NCI-H1105 (cell line): ENCODE results near the gene NTRK1.
A peak's percentile ranks its signal among the peaks of the same experiment; 100 is the strongest.

Source experiments
- DNase-seq: peaks from one replicate; lab custom pipeline; 2025; lab: John Stamatoyannopoulos, UW

NTRK1 gene

DNA sequence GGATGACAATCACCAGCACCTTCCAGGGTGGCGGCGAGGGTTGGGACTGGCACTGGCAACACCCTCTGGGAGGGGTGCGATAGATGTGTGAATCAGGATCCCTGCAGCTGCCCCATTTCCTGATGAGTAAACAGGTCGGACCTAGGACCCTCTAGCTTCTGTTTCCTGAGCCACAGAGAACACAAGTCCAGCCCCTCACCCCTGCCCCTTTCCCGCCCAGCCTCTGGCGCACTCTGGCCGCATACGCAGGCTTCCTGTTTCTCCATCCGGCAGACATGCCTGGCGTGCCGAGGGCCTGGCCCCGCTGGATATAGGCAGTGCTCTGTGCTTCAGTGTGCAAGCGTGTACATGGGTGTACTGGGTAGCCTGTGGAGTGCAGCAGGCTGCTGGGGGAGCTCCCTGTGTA lies 37.5 kb downstream of the NTRK1 start:
- DNase-seq: no peak

DNA sequence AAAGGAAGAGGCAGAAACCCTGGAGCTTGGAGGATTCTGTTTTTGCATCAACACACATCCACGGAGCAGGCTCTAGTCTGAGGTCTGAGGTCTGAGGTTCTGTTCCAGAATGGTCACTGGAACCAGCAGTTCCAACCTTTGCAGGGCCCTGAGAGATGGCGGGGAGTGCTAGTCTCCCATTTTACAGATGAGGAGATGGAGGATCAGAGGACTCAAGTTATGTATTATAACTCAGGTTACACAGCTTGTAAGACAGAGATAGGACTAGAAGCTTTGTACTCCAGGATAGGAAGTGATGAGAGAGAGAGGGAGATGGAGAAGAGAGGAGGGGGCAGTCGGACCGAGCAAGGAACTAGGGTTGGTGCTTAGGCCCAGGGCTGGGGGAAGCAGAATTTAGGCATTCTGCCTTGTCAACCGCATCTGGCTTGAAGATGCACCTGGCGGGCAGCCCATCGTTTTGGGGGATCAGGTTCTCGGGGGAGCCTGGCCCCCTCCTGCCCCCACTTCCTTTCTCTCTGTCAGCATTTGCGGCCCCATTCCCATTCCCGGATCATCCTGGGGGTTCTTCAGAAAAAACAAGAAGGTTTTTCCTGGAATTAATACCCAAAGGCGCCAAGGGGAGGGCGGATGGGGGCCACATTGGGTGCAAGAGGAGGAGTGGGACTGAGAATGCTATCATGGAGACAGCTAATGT lies 38.5 kb downstream of the NTRK1 start:
- DNase-seq: no peak

DNA sequence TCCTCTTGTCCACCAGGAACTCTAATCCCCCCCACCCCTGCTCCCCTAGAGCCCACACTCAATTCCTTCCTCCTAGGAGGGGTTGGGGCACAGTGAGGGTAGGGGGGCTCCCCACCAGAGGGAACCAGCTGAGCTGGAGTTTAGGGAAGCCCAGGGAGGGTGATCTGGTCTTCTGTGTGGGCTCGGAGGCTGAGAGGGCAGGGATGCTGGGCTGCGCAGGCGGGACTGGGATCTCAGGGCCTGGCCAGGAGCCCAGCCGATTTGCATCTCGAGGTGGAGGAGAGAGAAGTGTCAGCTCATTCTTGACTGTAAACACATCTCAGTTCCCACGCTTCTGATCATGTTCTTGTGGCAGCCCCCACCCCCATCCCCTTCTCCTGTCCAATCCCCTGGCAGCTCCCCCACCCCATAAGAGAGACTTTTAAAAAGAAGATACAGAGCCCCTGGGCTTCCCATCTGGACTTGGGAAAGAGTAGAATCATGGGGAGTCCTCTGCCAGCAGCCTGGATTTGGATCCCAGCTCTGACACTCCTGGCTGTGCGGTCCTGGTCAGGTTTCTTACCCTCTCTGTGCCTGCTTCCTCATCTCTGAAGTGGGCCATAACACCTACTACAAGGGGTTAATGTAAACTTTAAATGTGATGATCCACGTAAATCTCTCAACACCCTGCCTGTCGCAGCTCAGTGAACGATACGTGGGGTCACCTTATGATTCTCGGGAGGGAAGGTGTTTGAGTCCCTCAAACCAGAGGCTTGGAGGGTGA lies 39.5 kb downstream of the NTRK1 start:
- no peak for DNase-seq

DNA sequence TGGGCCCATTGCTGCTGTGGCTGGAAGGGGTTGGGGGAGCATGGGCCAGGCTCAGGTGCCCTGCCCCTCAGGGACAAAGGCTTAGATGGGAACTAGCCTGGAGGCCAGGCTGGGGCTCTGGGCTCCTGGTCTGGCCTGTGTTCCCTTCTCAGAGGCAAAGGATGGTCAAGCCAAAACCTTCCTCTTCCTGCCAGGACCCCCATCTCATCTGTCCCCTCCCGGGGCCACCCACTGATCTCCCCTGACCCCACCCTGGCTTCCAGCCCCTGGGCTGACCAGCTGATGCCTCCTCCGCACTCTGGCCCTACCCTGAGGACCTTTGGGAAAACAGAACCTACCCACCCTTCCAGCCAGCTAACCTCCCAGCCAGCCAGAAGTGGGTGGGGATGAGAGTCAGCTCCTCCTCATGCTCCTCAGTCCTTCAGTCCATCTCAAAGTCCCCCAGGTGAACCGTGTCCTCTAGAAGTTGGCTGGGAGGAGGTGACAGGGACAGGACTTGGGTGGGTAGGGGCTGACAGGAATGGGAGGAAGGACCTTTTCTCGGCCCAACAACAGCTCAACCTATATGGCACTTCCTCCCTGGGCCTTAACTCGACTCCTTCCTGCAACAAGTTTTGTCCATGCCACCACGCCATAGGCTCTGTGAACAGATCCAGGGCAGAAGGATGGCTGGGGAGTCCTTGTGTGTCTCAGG lies 40.4 kb downstream of the NTRK1 start:
- DNase-seq: no peak

DNA sequence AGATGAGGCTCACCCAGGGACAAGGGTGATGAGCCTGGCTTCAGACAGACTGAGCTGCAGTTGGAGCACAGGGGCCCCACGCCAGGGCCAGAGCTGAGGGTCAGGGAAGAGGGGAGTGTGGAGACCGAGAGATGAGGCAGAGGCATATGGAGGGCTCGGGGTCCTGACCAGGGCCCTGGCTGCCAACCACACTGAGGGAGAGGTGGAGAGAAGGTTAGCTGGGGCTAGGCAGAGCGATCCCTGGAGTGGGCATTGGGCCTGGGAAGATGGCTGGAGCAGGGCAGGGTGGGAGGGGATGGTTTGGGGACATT lies 40.9 kb downstream of the NTRK1 start:
- DNase-seq: no peak

DNA sequence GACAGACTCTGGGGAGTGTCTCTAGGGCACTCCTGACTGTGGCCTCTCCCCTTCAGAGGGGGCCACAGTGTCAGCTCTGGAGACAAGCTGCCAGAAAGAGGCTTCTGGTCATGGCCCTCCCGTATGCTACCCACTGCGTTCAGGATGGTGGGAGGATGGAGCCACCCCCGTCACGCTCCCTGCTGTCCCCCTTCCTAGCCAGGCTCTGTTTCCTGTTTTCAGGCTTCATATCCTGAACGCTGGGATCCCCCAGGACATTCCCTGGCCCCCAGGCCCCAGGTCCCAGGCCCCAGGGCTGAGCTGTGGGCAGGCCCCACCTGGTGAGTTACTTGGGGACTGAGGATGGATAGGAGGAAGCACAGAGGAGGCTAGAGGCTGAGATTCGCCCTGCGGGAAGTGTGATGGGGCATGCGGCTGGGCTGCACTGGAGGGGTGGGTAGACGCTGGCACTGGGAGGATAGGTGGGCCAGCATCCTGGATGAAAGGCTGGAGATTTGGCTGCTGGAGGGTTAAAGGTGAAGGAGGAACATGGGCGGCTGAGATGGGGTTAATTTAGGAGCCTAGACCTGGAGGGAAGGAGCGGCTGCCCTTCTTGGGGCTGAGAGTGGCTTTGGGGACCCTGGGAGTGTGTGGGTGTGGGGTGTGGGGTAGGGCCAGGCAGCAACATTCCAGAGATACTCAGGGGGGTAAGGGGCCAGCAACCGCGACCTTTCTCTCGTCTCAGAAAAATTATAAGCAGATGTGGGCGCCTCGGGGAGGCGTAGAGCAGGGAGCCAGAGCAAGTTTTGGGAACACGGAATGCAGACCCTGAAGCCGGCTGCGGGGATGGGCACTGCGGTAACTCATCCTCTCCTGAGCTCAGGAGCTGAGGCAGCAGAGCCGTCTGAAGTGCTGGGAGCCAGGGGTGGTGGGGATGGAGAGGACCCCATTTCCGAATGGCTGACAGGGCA lies 41.6 kb downstream of the NTRK1 start:
- DNase-seq: no peak

DNA sequence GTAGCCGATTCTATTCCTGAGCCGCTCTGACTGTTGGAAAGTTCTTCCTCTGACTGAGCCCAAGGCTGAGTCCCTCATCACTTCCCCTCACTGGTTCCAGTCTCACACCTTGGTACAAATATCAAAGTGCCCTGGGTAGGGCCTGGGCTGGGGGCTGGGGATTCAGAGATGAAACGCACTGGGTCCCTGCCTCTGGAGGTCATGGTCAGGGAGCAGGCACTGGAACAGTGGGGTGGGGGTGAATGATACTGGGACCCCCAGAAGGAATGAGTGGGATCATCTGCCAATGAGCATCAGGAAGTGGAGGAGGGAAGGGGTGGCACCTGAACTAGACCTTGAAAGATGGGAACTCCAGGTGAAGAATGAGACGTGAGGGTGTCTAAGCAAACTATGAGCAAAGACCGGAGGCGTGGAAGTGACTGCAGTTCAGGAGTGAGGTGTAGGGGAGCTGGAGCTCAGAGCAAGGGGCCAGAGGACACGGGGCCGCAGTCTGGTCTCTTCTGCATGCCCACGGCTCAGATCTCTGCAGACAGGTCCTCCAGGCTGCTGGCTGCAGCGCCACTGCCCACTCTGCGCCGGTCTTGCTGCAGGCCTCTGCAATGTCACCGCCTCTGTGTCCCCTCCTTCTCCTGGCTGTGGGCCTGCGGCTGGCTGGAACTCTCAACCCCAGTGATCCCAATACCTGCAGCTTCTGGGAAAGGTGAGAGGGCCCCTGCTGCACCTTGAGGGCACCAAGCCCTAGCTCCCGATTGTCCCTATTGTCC lies 42.8 kb downstream of the NTRK1 start:
- no peak for DNase-seq

DNA sequence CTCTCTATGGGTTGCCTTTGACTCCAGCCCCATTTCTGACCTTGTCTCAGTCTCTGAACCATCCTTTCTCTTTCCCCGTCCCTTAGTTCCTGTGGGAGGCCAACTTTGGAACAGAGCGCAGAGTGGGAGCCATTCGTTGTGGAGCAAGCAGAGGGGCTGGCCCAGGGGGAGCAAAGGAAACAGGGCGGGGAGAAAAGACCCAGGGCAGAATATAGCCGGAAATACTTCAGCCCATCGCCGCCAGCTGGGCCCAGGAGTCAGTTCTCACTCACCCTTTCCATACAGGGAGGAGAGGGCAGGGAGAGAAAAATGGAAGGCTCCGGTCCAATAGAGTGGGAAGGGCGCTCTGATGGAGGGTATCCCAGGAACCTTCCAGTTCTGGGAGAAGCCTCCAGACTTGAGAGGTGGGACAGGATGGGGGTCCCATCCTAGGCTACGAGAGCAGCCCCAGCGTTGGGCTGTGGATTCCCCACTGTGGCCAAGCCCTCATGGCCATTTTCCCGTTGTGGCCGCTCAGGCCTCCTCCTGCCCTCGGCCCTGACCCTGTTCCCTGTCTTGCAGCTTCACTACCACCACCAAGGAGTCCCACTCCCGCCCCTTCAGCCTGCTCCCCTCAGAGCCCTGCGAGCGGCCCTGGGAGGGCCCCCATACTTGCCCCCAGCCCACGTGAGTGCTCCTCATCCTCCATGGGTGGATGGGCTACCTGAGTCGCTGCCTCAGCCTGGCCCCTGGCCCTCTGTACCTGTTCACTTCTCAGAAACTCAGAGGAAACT lies 43.7 kb downstream of the NTRK1 start:
- no peak for DNase-seq

DNA sequence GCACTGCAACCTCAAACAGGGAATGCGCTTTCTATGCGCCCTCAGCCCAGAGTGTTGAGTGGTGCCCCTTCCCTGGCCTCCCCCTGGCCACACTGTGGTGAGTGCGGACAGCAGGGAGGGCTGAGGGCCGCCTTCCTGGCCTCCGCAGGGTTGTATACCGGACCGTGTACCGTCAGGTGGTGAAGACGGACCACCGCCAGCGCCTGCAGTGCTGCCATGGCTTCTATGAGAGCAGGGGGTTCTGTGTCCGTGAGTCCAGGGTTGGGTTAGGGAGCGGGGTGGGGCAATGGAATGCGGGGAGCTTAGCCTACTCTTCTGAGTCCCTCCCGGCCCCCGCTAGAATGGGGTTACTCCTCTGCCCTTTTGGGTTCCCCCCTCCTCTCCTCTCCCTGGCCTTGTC lies 44.5 kb downstream of the NTRK1 start:
- no peak for DNase-seq

DNA sequence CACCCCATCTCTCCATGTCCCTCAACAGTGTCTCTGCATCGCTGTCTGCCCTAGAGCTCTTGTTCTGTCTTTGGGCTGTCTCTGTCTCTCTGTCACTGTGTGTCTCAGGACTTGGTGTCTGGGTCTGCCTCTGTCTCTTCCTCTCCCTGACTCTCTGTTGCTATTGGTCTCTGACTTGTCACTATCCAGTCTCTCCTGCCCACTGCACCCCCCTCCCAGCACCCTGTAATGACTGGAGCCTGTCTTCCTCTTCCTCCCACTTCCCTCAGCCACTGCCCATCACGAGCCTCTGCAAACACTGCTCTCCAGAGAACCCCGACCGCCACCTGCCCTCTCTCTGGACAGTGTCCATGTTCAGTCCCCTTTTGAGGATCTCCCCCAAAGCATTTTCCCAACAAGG lies 45.0 kb downstream of the NTRK1 start:
- DNase-seq: no peak

DNA sequence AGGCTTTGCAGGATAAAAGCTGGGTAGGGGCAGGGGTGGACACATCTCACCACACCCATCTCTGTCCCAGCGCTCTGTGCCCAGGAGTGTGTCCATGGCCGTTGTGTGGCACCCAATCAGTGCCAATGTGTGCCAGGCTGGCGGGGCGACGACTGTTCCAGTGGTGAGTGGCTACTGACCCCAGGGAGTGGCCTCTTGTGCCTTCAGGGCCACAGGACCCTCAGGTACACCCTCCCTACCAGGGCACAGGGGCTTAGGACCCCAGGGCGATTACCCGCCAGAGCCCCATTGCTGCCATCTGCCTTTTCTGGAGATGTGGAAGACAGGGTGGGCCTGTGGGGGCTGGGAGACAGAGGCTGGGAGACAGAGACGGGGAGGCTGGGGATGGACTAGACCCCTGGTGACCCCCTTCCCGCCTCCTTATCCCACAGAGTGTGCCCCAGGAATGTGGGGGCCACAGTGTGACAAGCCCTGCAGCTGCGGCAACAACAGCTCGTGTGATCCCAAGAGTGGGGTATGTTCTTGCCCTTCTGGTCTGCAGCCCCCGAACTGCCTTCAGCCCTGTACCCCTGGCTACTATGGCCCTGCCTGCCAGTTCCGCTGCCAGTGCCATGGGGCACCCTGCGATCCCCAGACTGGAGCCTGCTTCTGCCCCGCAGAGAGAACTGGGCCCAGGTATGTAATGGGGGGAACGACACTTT lies 45.7 kb downstream of the NTRK1 start:
- no peak for DNase-seq

DNA sequence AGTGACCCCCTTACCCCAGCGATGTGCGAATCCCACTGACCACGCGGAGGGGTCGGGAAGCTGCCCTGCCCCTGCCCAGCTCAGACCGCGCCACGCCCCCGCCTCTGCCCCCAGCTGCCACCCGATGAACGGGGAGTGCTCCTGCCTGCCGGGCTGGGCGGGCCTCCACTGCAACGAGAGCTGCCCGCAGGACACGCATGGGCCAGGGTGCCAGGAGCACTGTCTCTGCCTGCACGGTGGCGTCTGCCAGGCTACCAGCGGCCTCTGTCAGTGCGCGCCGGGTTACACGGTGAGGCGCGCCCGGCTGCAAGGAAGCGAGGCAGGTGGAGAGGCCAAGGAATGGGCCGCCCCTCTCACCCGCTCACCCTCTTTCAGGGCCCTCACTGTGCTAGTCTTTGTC lies 47.9 kb downstream of the NTRK1 start:
- DNase-seq: no peak

DNA sequence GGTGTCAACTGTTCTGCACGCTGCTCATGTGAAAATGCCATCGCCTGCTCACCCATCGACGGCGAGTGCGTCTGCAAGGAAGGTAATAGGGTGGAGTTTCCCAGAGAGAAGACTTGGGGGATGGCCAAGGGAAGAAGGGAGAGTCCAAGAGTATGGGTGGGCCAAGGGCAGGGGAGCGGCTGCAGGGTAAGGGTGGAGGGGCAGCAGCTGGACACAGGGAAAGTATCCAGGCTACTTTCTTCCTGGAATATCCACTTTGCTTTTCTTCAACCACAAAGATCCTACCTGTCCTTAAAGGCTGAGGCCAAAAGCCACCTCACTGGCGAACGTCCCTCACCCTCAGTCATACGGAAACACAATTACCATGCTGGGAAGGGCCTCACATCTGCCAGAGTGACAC lies 48.3 kb downstream of the NTRK1 start:
- no peak for DNase-seq

DNA sequence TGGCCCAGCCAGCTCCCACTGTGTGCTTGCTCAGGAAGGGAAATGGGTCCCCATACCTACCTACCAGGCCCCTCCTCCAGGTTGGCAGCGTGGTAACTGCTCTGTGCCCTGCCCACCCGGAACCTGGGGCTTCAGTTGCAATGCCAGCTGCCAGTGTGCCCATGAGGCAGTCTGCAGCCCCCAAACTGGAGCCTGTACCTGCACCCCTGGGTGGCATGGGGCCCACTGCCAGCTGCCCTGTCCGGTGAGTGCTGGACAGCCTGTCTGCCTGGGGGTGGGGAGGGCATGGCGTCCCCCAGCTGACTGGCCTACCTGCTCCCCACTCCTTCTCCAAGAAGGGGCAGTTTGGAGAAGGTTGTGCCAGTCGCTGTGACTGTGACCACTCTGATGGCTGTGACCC lies 49.0 kb downstream of the NTRK1 start:
- DNase-seq: no peak

DNA sequence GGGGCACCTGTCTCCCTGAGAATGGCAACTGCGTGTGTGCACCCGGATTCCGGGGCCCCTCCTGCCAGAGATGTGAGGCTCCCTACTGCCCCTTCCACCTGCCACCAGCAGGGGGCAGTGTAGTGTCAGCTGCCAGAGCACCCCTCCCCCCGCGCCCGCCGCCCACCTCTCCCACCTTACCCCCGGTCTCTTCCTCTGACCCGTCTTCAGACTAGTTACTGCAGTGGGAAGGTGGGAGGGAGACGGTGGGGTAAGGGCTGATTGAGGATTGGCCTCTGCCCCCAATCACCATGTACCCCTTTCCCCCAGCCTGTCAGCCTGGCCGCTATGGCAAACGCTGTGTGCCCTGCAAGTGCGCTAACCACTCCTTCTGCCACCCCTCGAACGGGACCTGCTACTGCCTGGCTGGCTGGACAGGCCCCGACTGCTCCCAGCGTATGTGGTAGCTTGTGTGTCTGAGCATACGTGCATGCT lies 49.7 kb downstream of the NTRK1 start:
- DNase-seq: no peak

DNA sequence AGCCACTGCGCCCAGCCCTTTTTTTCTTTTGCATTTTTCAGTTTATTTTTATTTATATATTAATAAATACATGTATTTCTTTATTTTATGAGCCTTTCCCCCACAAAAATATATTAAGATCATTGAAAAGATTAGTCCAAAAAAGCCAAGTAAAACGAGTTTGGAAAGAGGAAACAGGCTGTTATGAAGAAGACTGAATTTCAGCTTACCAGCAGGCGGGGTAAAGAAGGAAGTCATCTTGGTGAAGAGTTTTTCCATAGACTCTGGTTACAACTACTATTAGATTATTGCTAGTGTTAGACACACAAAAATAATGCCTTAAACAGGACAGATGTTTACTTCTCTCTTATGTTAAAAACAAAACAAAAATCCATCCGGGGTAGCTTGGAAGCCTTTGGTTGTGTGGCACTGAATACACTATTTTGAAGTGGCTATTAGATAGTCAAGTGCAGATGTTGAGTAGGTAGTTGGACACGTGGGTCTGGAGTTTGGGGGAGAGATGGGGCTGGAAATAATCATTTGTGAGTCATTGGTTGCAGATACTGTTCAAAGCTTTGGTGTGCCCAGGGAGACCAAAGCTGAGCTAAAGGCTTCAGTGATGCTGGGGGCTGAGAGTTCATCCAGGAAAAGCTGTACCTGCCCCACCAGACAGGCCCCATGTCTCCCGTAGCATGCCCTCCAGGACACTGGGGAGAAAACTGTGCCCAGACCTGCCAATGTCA lies 51.1 kb downstream of the NTRK1 start:
- no peak for DNase-seq

DNA sequence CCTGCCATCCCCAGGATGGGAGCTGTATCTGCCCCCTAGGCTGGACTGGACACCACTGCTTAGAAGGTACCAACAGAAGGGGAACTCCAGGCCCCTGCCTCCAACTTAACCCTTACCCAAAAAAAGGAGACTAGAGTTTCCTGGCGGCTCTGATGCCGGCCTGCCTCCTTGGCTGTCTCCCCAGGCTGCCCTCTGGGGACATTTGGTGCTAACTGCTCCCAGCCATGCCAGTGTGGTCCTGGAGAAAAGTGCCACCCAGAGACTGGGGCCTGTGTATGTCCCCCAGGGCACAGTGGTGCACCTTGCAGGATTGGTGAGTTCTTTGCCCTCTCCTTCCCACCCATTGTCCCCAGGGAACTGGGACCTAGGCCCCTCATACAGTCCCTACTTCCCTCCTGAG lies 51.6 kb downstream of the NTRK1 start:
- DNase-seq: no peak

DNA sequence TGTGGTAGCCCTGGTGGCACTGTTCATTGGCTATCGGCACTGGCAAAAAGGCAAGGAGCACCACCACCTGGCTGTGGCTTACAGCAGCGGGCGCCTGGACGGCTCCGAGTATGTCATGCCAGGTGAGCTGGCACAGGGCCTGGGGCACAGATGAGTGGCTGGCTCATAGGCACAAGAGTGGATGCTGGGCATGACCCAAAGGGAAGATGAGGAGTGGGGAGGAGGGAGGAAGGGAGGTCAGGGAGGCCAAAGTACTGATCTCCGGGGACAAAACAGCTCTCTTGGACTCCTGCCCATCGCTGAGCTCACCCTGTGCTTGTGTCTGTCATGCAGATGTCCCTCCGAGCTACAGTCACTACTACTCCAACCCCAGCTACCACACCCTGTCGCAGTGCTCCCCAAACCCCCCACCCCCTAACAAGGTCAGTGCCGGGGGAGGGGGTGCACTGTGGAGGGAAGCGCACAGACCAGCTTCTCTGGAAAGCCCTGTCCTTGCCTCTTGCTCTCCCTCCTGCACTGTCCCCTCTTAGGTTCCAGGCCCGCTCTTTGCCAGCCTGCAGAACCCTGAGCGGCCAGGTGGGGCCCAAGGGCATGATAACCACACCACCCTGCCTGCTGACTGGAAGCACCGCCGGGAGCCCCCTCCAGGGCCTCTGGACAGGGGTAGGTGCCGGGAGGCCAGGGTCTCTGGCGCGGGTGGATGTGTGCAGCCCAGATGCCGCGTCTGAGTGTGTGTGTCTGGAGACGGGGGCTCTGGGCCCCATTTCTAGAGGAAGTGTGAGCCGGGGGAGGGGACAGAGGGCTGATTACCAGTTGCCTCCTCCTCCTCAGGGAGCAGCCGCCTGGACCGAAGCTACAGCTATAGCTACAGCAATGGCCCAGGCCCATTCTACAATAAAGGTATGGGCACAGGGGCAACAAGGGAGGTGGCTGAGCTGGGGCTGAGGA lies 52.5 kb downstream of the NTRK1 start:
- peak; percentile 87 for DNase-seq
